GM12891 (cell line): ENCODE data around the gene EFL1.

Source experiments
- POLR2A ChIP-seq: IDR thresholded peaks from 2 replicates; pipeline ENCODE4 v1.6.1; 2011; ENCODE audit warnings: low read depth, low read length, control low read depth
- POLR2AphosphoS5 ChIP-seq: IDR thresholded peaks from 2 replicates; pipeline ENCODE4 v1.6.1; 2011; ENCODE audit warnings: low read depth, low read length, control low read depth
- POU2F2 ChIP-seq: IDR thresholded peaks from 2 replicates; pipeline ENCODE4 v1.6.1; 2011; ENCODE audit warnings: low read depth, mild to moderate bottlenecking, control low read depth, low read length, moderate library complexity
- TAF1 ChIP-seq: IDR thresholded peaks from 2 replicates; pipeline ENCODE4 v1.6.1; 2011; ENCODE audit warnings: low read depth, low read length, control low read depth

DNA sequence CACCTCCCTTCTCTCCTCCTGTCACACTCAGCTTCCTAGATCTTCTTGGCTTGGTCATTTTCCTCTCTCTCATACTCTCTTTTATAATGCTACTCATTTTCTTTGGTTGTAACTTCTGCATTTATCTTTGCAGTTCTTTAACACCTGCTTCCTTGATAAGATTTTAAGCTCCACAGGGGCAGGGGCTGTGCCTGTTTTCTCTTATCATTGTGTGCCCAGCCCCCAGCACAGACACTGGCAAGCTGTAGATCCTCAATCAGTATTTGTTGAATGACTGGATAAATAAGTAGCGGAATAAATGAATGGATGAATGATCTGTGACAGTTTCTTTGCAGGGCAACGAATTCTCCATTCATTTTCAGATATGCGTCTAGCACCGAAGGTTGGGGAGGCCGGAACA, 152.4 kb downstream of the EFL1 start:
- TF ChIP-seq POLR2A (no peak), TAF1 (no peak), POLR2AphosphoS5 (no peak), POU2F2 (no peak)
